Measurements from ENCODE around the gene PRXL2C. TPM values are rescaled to one million over a fixed set of nuclear protein-coding genes. Genes with fewer than 3 reads are reported as not detected.
"Not testable (repeated sequence)": the region's sequence is repeated elsewhere in the genome, so short reads cannot be mapped to it uniquely, and the experiment has no call there.

PRXL2C gene
- total RNA-seq, 2 donors from 2014 or later, result 21.1 to 25.8 TPM

- no peaks in the 10 kb centered on the region for H3K36me3 Mint-ChIP-seq (ENCODE audit: low read depth)
- H3K9me3 ChIP-seq (ENCODE audit: control insufficient read depth, low read length, poor library complexity, severe bottlenecking), result no peaks in the 10 kb centered on the region
- H3K27me3 Mint-ChIP-seq, result peaks cover 70% of the 10 kb centered on the region
- DNase-seq (no peak), ATAC-seq (no peak)
- no peak overlapping the region for H3K27ac Mint-ChIP-seq
- H3K4me1 Mint-ChIP-seq, result peaks cover 3% of the 10 kb centered on the region
- H3K4me3 Mint-ChIP-seq, result no peak overlapping the region
Measured at GRCh38 chr9:96615411-96615810, 39.7 kb downstream of the PRXL2C start.

GRCh38 chr9:96614664-96615063, 40.5 kb downstream of the PRXL2C start:
- H3K9me3 ChIP-seq (ENCODE audit: control insufficient read depth, low read length, poor library complexity, severe bottlenecking); H3K4me1 Mint-ChIP-seq; H3K27ac Mint-ChIP-seq; DNase-seq; ATAC-seq; H3K36me3 Mint-ChIP-seq (ENCODE audit: low read depth); H3K4me3 Mint-ChIP-seq: not testable (repeated sequence)
- peaks cover 67% of the 10 kb centered on the region for H3K27me3 Mint-ChIP-seq

GRCh38 chr9:96612966-96613589, 42.0 kb downstream of the PRXL2C start:
- Mint-ChIP-seq H3K36me3 (ENCODE audit: low read depth) (no peaks in the 10 kb centered on the region), H3K4me1 (peaks cover under 1% of the 10 kb centered on the region), H3K27ac (no peak overlapping the region), H3K4me3 (no peak overlapping the region), H3K27me3 (peaks cover 75% of the 10 kb centered on the region)
- ATAC-seq (no peak), DNase-seq (no peak)
- H3K9me3 ChIP-seq (ENCODE audit: control insufficient read depth, low read length, poor library complexity, severe bottlenecking), result no peaks in the 10 kb centered on the region

- Mint-ChIP-seq H3K4me1 (no peaks in the 10 kb centered on the region), H3K4me3 (no peak overlapping the region), H3K27ac (no peak overlapping the region), H3K36me3 (ENCODE audit: low read depth) (no peaks in the 10 kb centered on the region), H3K27me3 (peaks cover 74% of the 10 kb centered on the region)
- no peaks in the 10 kb centered on the region for H3K9me3 ChIP-seq (ENCODE audit: control insufficient read depth, low read length, poor library complexity, severe bottlenecking)
- no peak for ATAC-seq
- no peak for DNase-seq
Measured at GRCh38 chr9:96612105-96612965, 42.8 kb downstream of the PRXL2C start.

- no peak for DNase-seq
- Mint-ChIP-seq H3K27me3 (peaks cover 68% of the 10 kb centered on the region), H3K36me3 (ENCODE audit: low read depth) (no peaks in the 10 kb centered on the region), H3K4me3 (no peak overlapping the region), H3K4me1 (peaks cover under 1% of the 10 kb centered on the region), H3K27ac (no peak overlapping the region)
- ATAC-seq, result no peak
- H3K9me3 ChIP-seq (ENCODE audit: control insufficient read depth, low read length, poor library complexity, severe bottlenecking), result no peaks in the 10 kb centered on the region
Measured at GRCh38 chr9:96611302-96611701, 43.8 kb downstream of the PRXL2C start.

- no peak for ATAC-seq
- Mint-ChIP-seq H3K27me3 (peaks cover 59% of the 10 kb centered on the region), H3K36me3 (ENCODE audit: low read depth) (no peaks in the 10 kb centered on the region), H3K4me3 (no peak overlapping the region), H3K27ac (no peak overlapping the region), H3K4me1 (peaks cover 2% of the 10 kb centered on the region)
- no peaks in the 10 kb centered on the region for H3K9me3 ChIP-seq (ENCODE audit: control insufficient read depth, low read length, poor library complexity, severe bottlenecking)
- DNase-seq, result no peak
Measured at GRCh38 chr9:96609732-96610131, 45.4 kb downstream of the PRXL2C start.

GRCh38 chr9:96607971-96608370, 47.1 kb downstream of the PRXL2C start:
- Mint-ChIP-seq H3K27me3 (peaks cover 49% of the 10 kb centered on the region), H3K4me3 (no peak overlapping the region), H3K4me1 (peaks cover 2% of the 10 kb centered on the region), H3K36me3 (ENCODE audit: low read depth) (no peaks in the 10 kb centered on the region), H3K27ac (no peak overlapping the region)
- H3K9me3 ChIP-seq (ENCODE audit: control insufficient read depth, low read length, poor library complexity, severe bottlenecking), result no peaks in the 10 kb centered on the region
- DNase-seq, result no peak
- ATAC-seq, result no peak

- DNase-seq (no peak), ATAC-seq (no peak)
- Mint-ChIP-seq H3K4me3 (no peak overlapping the region), H3K27me3 (peaks cover 25% of the 10 kb centered on the region), H3K4me1 (peaks cover 2% of the 10 kb centered on the region), H3K27ac (no peak overlapping the region), H3K36me3 (ENCODE audit: low read depth) (no peaks in the 10 kb centered on the region)
- H3K9me3 ChIP-seq (ENCODE audit: control insufficient read depth, low read length, poor library complexity, severe bottlenecking), result no peaks in the 10 kb centered on the region
Measured at GRCh38 chr9:96605328-96605727, 49.8 kb downstream of the PRXL2C start.

- Mint-ChIP-seq H3K36me3 (ENCODE audit: low read depth) (no peaks in the 10 kb centered on the region), H3K4me3 (no peak overlapping the region), H3K4me1 (peaks cover 2% of the 10 kb centered on the region), H3K27ac (no peak overlapping the region), H3K27me3 (peaks cover 21% of the 10 kb centered on the region)
- DNase-seq (no peak), ATAC-seq (no peak)
- no peaks in the 10 kb centered on the region for H3K9me3 ChIP-seq (ENCODE audit: control insufficient read depth, low read length, poor library complexity, severe bottlenecking)
Measured at GRCh38 chr9:96604004-96604319, 51.2 kb downstream of the PRXL2C start.

GRCh38 chr9:96603305-96604003, 51.7 kb downstream of the PRXL2C start:
- peaks cover 2% of the 10 kb centered on the region for H3K4me1 Mint-ChIP-seq
- DNase-seq (no peak), ATAC-seq (no peak)
- no peak overlapping the region for H3K27ac Mint-ChIP-seq
- peaks cover 16% of the 10 kb centered on the region for H3K27me3 Mint-ChIP-seq
- H3K4me3 Mint-ChIP-seq, result no peak overlapping the region
- no peaks in the 10 kb centered on the region for H3K9me3 ChIP-seq (ENCODE audit: control insufficient read depth, low read length, poor library complexity, severe bottlenecking)
- H3K36me3 Mint-ChIP-seq (ENCODE audit: low read depth), result no peaks in the 10 kb centered on the region

- ATAC-seq (no peak), DNase-seq (no peak)
- H3K4me1 Mint-ChIP-seq, result no peaks in the 10 kb centered on the region
- peaks cover 2% of the 10 kb centered on the region for H3K27me3 Mint-ChIP-seq
- H3K27ac Mint-ChIP-seq, result no peak overlapping the region
- H3K9me3 ChIP-seq (ENCODE audit: control insufficient read depth, low read length, poor library complexity, severe bottlenecking), result no peaks in the 10 kb centered on the region
- H3K4me3 Mint-ChIP-seq, result no peak overlapping the region
- H3K36me3 Mint-ChIP-seq (ENCODE audit: low read depth), result no peaks in the 10 kb centered on the region
Measured at GRCh38 chr9:96599298-96599697, 55.8 kb downstream of the PRXL2C start.

GRCh38 chr9:96596601-96597111, 58.5 kb downstream of the PRXL2C start:
- no peak overlapping the region for H3K27ac Mint-ChIP-seq
- H3K4me1 Mint-ChIP-seq, result no peaks in the 10 kb centered on the region
- H3K27me3 Mint-ChIP-seq, result peaks cover 15% of the 10 kb centered on the region
- no peaks in the 10 kb centered on the region for H3K9me3 ChIP-seq (ENCODE audit: control insufficient read depth, low read length, poor library complexity, severe bottlenecking)
- ATAC-seq (no peak), DNase-seq (no peak)
- no peaks in the 10 kb centered on the region for H3K36me3 Mint-ChIP-seq (ENCODE audit: low read depth)
- H3K4me3 Mint-ChIP-seq, result no peak overlapping the region
